Choroid plexus epithelial cell (primary cell): ENCODE data around the gene ROMO1.
"Not testable (repeated sequence)": the region's sequence is repeated elsewhere in the genome, so short reads cannot be mapped to it uniquely, and the experiment has no call there.

ENCODE experiments used
- DNase-seq: peaks from one replicate; pipeline ENCODE4 v3.0.0-alpha.2; 2010; ENCODE audit warnings: low read depth
- H3K4me3 ChIP-seq: 2 replicates; pipeline ENCODE4 v1.5.1; 2011; ENCODE audit warnings: low read depth, mild to moderate bottlenecking, control low read depth, low read length, moderate library complexity
- TF ChIP-seq, protein P1 (sequence below): conservative IDR thresholded peaks from 2 replicates; pipeline ENCODE4 v1.5.1; 2011; ENCODE audit warnings: low read depth, mild to moderate bottlenecking, control low read depth, inconsistent platforms, low read length, moderate library complexity

ROMO1 gene

DNA sequence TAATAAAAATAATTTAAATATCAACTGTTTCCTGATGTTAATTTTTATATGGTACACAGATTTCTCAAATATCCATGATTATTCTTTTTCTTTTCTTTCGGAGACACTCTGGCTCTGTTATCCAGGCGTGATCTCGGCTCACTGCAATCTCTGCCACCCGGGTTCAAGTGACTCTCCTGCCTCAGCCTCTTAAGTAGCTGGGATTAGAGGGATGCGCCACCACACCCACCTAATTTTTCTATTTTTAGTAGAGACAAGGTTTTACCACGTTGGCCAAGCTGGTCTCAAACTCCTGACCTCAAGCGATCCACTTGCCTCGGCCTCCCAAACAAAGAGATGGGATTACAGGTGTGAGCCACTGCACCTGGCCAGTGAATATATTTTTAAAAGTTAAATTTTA lies 20.5 kb downstream of the ROMO1 start:
- DNase-seq: no peak
- H3K4me3 ChIP-seq: no peak overlapping the region
- TF ChIP-seq, protein P1, sequence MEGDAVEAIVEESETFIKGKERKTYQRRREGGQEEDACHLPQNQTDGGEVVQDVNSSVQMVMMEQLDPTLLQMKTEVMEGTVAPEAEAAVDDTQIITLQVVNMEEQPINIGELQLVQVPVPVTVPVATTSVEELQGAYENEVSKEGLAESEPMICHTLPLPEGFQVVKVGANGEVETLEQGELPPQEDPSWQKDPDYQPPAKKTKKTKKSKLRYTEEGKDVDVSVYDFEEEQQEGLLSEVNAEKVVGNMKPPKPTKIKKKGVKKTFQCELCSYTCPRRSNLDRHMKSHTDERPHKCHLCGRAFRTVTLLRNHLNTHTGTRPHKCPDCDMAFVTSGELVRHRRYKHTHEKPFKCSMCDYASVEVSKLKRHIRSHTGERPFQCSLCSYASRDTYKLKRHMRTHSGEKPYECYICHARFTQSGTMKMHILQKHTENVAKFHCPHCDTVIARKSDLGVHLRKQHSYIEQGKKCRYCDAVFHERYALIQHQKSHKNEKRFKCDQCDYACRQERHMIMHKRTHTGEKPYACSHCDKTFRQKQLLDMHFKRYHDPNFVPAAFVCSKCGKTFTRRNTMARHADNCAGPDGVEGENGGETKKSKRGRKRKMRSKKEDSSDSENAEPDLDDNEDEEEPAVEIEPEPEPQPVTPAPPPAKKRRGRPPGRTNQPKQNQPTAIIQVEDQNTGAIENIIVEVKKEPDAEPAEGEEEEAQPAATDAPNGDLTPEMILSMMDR: no peak

GRCh38 chr20:35720165-35721123 lies 21.2 kb downstream of the ROMO1 start:
- TF ChIP-seq, protein P1: no peak
- no peak for DNase-seq
- H3K4me3 ChIP-seq: no peak overlapping the region

DNA sequence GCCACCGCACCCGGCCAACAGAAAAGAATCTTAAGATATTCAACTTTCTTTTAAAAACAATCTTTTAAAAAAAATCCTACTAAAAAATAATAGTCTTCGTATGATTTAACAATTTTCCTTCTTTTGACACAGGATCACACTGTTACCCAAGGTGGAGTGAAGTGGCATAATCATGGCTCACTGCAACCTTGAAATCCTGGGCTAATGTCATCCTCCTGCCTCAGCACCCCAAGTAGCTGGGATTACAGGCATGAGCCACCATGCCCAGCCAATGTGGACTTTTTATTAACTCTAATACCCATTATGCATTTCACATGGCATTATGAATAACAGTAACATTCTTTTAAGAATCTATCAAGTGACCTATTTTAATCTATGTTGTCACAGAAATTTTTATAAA lies 22.0 kb downstream of the ROMO1 start:
- H3K4me3 ChIP-seq: no peak overlapping the region
- no peak for DNase-seq
- TF ChIP-seq, protein P1: no peak

DNA sequence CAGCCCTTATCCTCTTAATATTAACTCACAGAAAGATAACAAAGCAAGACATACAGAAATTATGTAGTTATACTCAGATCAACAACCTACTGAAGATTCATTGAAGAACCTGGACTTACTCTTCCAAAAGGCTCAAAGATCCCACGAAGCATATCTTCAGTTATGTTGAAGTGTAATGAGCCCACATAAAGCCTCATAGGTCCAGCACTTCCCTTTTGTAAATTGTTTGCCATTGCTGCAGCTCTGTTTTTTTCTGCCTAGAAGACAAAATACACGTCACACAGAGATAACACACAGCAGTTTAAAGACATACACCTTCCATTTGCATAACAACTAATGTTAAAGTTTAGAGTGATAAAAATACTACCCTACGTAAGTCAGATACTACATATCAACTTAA lies 22.4 kb downstream of the ROMO1 start:
- no peak for DNase-seq
- TF ChIP-seq, protein P1: no peak
- no peak overlapping the region for H3K4me3 ChIP-seq

- not testable (repeated sequence) for H3K4me3 ChIP-seq, DNase-seq
Observed at GRCh38 chr20:35723275-35723639, 24.1 kb downstream of the ROMO1 start.

DNA sequence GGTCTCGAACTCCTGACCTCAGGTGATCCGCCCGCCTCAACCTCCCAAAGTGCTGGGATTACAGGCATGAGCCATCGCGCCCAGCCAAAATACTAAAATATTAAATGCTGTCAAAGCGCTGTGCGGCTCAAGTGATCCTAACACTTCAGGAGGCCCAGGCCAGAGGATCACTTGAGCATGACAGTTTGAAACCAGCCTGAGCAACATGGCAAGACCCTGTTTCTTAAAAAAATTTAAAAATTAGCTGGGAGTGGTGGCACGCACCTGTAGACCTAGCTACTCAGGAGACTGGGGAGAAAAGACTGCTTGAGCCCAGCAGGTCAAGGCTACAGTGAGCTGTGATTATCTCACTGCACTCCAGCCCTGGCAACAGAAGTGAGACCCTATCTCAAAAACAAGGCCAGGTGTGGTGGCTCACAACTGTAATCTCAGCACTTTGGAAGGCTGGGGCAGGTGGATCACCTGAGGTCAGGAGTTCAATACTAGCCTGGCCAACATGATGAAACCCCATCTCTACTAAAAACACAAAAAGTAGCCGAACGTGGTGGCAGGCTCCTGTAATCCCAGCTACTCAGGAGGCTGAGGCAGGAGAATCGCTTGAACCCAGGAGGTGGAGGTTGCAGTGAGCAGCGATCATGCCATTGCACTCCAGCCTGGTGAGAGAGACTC lies 24.6 kb downstream of the ROMO1 start:
- DNase-seq, H3K4me3 ChIP-seq: not testable (repeated sequence)

DNA sequence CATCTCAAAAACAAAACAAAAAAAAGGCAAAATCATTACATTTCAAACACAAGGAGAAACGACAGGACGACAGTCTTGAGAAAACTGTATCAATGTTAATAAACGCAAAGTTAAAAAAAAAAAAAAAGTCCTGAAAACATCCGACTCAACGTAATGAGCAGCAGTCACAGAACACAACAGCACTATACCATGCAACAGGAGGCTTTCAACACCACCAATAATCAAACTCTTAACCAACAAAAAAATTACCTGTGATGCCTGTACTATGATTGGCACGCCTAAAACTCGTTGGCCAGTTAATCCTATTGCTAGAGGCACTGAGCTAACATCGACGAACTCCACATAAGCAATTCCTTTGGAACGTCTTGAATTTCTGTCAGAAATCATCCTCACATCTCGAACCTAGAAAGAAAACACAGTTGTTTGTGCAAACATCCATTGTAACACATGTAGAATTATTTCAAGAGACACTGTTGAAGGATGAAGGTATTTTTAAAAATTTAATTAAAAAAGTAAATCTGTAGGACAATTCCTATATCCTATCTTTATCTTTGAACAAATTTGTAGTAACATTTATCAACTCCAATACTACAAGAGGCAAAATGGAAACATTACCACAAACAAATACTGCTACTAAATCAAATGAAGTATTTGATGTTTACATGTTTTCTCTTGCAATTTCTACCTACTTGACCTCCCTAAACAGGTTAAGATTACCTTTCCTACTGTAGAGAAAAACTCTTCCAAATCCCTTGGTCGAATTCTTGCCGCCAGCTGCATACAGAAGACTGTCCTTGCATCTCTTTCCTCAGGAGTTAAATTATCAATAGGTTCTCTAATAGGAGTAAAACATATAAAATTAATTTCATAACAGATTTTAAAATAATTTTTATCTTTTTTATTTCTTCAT lies 25.4 kb downstream of the ROMO1 start:
- TF ChIP-seq, protein P1: no peak
- no peak overlapping the region for H3K4me3 ChIP-seq
- DNase-seq: no peak
